Neural cell (in vitro differentiated cells): ENCODE results near the gene KRABD2.
A peak's percentile ranks its signal among the peaks of the same experiment; 100 is the strongest.

ENCODE experiments used
- H2AFZ ChIP-seq: fragments of 200-600, 300-800 bp; sonication (generic), shearing (Covaris generic); 2 replicates; pipeline ENCODE4 v1.6.0; 2014; ENCODE audit warnings: low read depth, mild to moderate bottlenecking, antibody characterized with exemption, low read length, moderate library complexity
- H3F3A ChIP-seq: fragments of 200-600 bp; shearing (Covaris generic); 2 replicates; pipeline ENCODE4 v1.6.1; 2016; ENCODE audit warnings: mild to moderate bottlenecking, moderate library complexity, mixed read lengths, antibody characterized with exemption, low read length; ENCODE audit not compliant: insufficient read depth, poor library complexity, severe bottlenecking
- H3K27ac ChIP-seq: fragments of 200-600, 300-800 bp; sonication (generic), shearing (Covaris generic); 2 replicates; pipeline ENCODE4 v1.5.1; 2014; ENCODE audit warnings: mild to moderate bottlenecking, low read length, moderate library complexity
- H3K27me3 ChIP-seq: fragments of 300-800, 200-600 bp; sonication (generic), shearing (Covaris generic); 2 replicates; pipeline ENCODE4 v1.6.0; 2014; ENCODE audit warnings: mild to moderate bottlenecking, low read depth, low read length, moderate library complexity; ENCODE audit not compliant: insufficient read depth
- H3K36me3 ChIP-seq: fragments of 300-800, 200-600 bp; sonication (generic), shearing (Covaris generic); 2 replicates; pipeline ENCODE4 v1.5.1; 2014; ENCODE audit warnings: mild to moderate bottlenecking, antibody characterized with exemption, low read length, moderate library complexity; ENCODE audit not compliant: insufficient read depth
- H3K4me2 ChIP-seq: fragments of 300-800, 200-600 bp; sonication (generic), shearing (Covaris generic); 2 replicates; pipeline ENCODE4 v1.6.0; 2014; ENCODE audit warnings: mild to moderate bottlenecking, low read length
- H3K4me3 ChIP-seq: fragments of 300-800, 200-600 bp; sonication (generic), shearing (Covaris generic); 2 replicates; pipeline ENCODE4 v1.5.1; 2014; ENCODE audit warnings: mild to moderate bottlenecking, low read length, moderate library complexity
- H3K79me2 ChIP-seq: fragments of 200-600 bp; shearing (Covaris generic); replicated peaks from 2 replicates; pipeline ENCODE4 v1.6.0; 2014; ENCODE audit warnings: mild to moderate bottlenecking, low read length, moderate library complexity; ENCODE audit not compliant: insufficient read depth
- H3K9ac ChIP-seq: fragments of 300-800, 200-600 bp; sonication (generic), shearing (Covaris generic); 2 replicates; pipeline ENCODE4 v1.6.1; 2016; ENCODE audit warnings: mild to moderate bottlenecking, low read length, mixed read lengths
- H3K9me2 ChIP-seq: fragments of 200-600 bp; shearing (Covaris generic); 2 replicates; pipeline ENCODE4 v1.6.1; 2016; ENCODE audit warnings: mild to moderate bottlenecking, low read length, mixed read lengths; ENCODE audit not compliant: insufficient read depth
- H3K9me3 ChIP-seq: fragments of 200-600, 300-800 bp; sonication (generic), shearing (Covaris generic); 2 replicates; pipeline ENCODE4 v1.6.1; 2016; ENCODE audit warnings: mild to moderate bottlenecking, mixed run types, low read length, moderate library complexity, mixed read lengths
- H4K20me1 ChIP-seq: fragments of 200-600 bp; shearing (Covaris generic); 2 replicates; pipeline ENCODE4 v1.6.1; 2016; ENCODE audit warnings: mild to moderate bottlenecking, mixed run types; ENCODE audit not compliant: insufficient read depth
- CTCF ChIP-seq: fragments of 450-650 bp; IDR thresholded peaks from 2 replicates; pipeline ENCODE4 v1.5.1; 2014; ENCODE audit warnings: antibody characterized with exemption, mild to moderate bottlenecking, moderate library complexity; ENCODE audit not compliant: poor library complexity, severe bottlenecking
- EP300 ChIP-seq: fragments of 450-650 bp; conservative IDR thresholded peaks from 2 replicates; pipeline ENCODE4 v1.6.1; 2014; ENCODE audit warnings: antibody characterized with exemption, mild to moderate bottlenecking, moderate library complexity; ENCODE audit not compliant: poor library complexity, severe bottlenecking
- EZH2 ChIP-seq: fragments of 200-600, 300-800 bp; shearing (Covaris generic), sonication (generic); IDR thresholded peaks from 2 replicates; pipeline ENCODE4 v1.6.1; 2014; ENCODE audit warnings: antibody characterized with exemption, low read length, borderline replicate concordance, mild to moderate bottlenecking; ENCODE audit not compliant: insufficient read depth, poor library complexity, severe bottlenecking
- MXI1 ChIP-seq: fragments of 450-650 bp; conservative IDR thresholded peaks from 2 replicates; pipeline ENCODE4 v1.6.1; 2014; ENCODE audit warnings: antibody characterized with exemption, mild to moderate bottlenecking; ENCODE audit not compliant: poor library complexity, severe bottlenecking
- POLR2AphosphoS5 ChIP-seq: IDR thresholded peaks from 2 replicates; pipeline ENCODE4 v1.6.1; 2012
- RAD21 ChIP-seq: fragments of 450-650 bp; conservative IDR thresholded peaks from 2 replicates; pipeline ENCODE4 v1.6.1; 2014; ENCODE audit warnings: antibody characterized with exemption, mild to moderate bottlenecking, moderate library complexity
- REST ChIP-seq: IDR thresholded peaks from 2 replicates; pipeline ENCODE4 v1.6.1; 2012; ENCODE audit warnings: borderline replicate concordance
- SMC3 ChIP-seq: fragments of 450-650 bp; conservative IDR thresholded peaks from 2 replicates; pipeline ENCODE4 v1.6.1; 2014; ENCODE audit warnings: antibody characterized with exemption, mild to moderate bottlenecking, moderate library complexity; ENCODE audit not compliant: poor library complexity
- TAF1 ChIP-seq: IDR thresholded peaks from 2 replicates; pipeline ENCODE4 v1.6.1; 2012; ENCODE audit warnings: low read depth

KRABD2 gene

GRCh38 chr17:8376271-8377067 lies at the start of gene KRABD2:
Gene KRABD2 (minus strand): TSS chr17:8376704.
- no peaks in the 10 kb centered on the region for H4K20me1 ChIP-seq
- no peaks in the 10 kb centered on the region for H3F3A ChIP-seq
- peaks cover 22% of the 10 kb centered on the region for H3K79me2 ChIP-seq
- H3K9me2 ChIP-seq = no peaks in the 10 kb centered on the region
- H3K9ac ChIP-seq = peak within 1 kb of the TSS; percentile 88
- peak; percentile 33 for TF ChIP-seq RAD21
- TF ChIP-seq TAF1 = peak; percentile 62
- TF ChIP-seq REST = peak; percentile 87
- TF ChIP-seq MXI1 = peak; percentile 41
- TF ChIP-seq EZH2 = no peak
- peak; percentile 30 for TF ChIP-seq EP300
- TF ChIP-seq SMC3 = peak; percentile 40
- TF ChIP-seq CTCF = peak; percentile 76
- peak; percentile 93 for TF ChIP-seq POLR2AphosphoS5
- H3K36me3 ChIP-seq = no peaks in the 10 kb centered on the region
- peak within 1 kb of the TSS; percentile 93 for H3K27ac ChIP-seq
- H3K9me3 ChIP-seq = no peaks in the 10 kb centered on the region
- peak within 1 kb of the TSS; percentile 90 for H3K4me2 ChIP-seq
- no peaks in the 10 kb centered on the region for H3K27me3 ChIP-seq
- H3K4me3 ChIP-seq = peak within 1 kb of the TSS; percentile 76
- H2AFZ ChIP-seq = peak within 1 kb of the TSS; percentile 61

- Histone ChIP-seq H3K79me2 (no peaks in the 10 kb centered on the region), H2AFZ (no peak overlapping the region), H4K20me1 (no peaks in the 10 kb centered on the region), H3K9me3 (no peaks in the 10 kb centered on the region), H3K9me2 (no peaks in the 10 kb centered on the region), H3K27ac (no peak overlapping the region), H3K9ac (no peak overlapping the region), H3K4me3 (no peak overlapping the region), H3K27me3 (no peaks in the 10 kb centered on the region), H3K36me3 (no peaks in the 10 kb centered on the region), H3F3A (no peaks in the 10 kb centered on the region), H3K4me2 (no peak overlapping the region)
- TF ChIP-seq TAF1 = no peak
- TF ChIP-seq CTCF = no peak
- TF ChIP-seq RAD21 = no peak
- no peak for TF ChIP-seq REST
- no peak for TF ChIP-seq MXI1
- no peak for TF ChIP-seq EP300
- no peak for TF ChIP-seq EZH2
- no peak for TF ChIP-seq SMC3
- no peak for TF ChIP-seq POLR2AphosphoS5
Observed at GRCh38 chr17:8421571-8421970, 45.1 kb upstream of the KRABD2 start.
